Measurements from ENCODE around the gene MOSMO. TPM values are rescaled to one million over a fixed set of nuclear protein-coding genes. Genes with fewer than 3 reads are reported as not detected.

The MOSMO gene
- total and polyA plus RNA-seq, 4 donors = 3.9 to 13.6 (median 4.5) TPM

GRCh38 chr16:21980032-21980431 is 27.9 kb upstream of the MOSMO start:
- Histone ChIP-seq H3K4me1 (ENCODE audit: control insufficient read depth in 4 of 4, insufficient read depth in 4 of 4, low read length in 3 of 4) (no peaks in the 10 kb centered on the region), H3K27ac (ENCODE audit: low read depth in 1 of 2, low read length in 2 of 2) (no peak overlapping the region), H3K9me3 (ENCODE audit: control insufficient read depth in 4 of 4, low read length in 3 of 4) (no peaks in the 10 kb centered on the region), H3K9ac (ENCODE audit: low read depth in 1 of 2, low read length in 2 of 2) (no peak overlapping the region), H3K27me3 (ENCODE audit: control insufficient read depth in 4 of 4, insufficient read depth in 4 of 4, low read length in 3 of 4) (no peaks in the 10 kb centered on the region), H3K4me3 (ENCODE audit: low read depth in 1 of 3, low read length in 3 of 3) (no peak overlapping the region), H3K36me3 (ENCODE audit: control insufficient read depth in 4 of 4, insufficient read depth in 3 of 4, low read depth in 1 of 4, low read length in 3 of 4) (peaks cover 22 to 90% (median 88%) of the 10 kb centered on the region in 4 donors)
- TF ChIP-seq CTCF (IDR thresholded peaks at IDR 0.05; ENCODE audit: low read depth, low read length, missing input control) (no peak), HNF4A (conservative IDR thresholded peaks at IDR 0.05) (no peak), YY1 (IDR thresholded peaks at IDR 0.05) (no peak), GABPA (IDR thresholded peaks at IDR 0.05 in 1 of 2, conservative IDR thresholded peaks at IDR 0.05 in 1 of 2) (no peak), MAX (IDR thresholded peaks at IDR 0.05) (no peak), FOXA2 (IDR thresholded peaks at IDR 0.05) (no peak), ZBTB33 (IDR thresholded peaks at IDR 0.05) (no peak), RXRA (IDR thresholded peaks at IDR 0.05) (no peak), TAF1 (conservative IDR thresholded peaks at IDR 0.05) (no peak), FOXA1 (IDR thresholded peaks at IDR 0.05) (no peak), EGR1 (IDR thresholded peaks at IDR 0.05; ENCODE audit: low read depth in 2 of 2) (no peak)
- TF ChIP-seq, protein P1, sequence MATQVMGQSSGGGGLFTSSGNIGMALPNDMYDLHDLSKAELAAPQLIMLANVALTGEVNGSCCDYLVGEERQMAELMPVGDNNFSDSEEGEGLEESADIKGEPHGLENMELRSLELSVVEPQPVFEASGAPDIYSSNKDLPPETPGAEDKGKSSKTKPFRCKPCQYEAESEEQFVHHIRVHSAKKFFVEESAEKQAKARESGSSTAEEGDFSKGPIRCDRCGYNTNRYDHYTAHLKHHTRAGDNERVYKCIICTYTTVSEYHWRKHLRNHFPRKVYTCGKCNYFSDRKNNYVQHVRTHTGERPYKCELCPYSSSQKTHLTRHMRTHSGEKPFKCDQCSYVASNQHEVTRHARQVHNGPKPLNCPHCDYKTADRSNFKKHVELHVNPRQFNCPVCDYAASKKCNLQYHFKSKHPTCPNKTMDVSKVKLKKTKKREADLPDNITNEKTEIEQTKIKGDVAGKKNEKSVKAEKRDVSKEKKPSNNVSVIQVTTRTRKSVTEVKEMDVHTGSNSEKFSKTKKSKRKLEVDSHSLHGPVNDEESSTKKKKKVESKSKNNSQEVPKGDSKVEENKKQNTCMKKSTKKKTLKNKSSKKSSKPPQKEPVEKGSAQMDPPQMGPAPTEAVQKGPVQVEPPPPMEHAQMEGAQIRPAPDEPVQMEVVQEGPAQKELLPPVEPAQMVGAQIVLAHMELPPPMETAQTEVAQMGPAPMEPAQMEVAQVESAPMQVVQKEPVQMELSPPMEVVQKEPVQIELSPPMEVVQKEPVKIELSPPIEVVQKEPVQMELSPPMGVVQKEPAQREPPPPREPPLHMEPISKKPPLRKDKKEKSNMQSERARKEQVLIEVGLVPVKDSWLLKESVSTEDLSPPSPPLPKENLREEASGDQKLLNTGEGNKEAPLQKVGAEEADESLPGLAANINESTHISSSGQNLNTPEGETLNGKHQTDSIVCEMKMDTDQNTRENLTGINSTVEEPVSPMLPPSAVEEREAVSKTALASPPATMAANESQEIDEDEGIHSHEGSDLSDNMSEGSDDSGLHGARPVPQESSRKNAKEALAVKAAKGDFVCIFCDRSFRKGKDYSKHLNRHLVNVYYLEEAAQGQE (IDR thresholded peaks at IDR 0.05) = no peak
- 88% methylated on average over 4 of the region's 4 CpGs for whole genome bisulfite sequencing
- no peak for DNase-seq (ENCODE audit: low spot score)

- Histone ChIP-seq H3K9me3 (ENCODE audit: control insufficient read depth in 4 of 4, low read length in 3 of 4) (no peaks in the 10 kb centered on the region), H3K36me3 (ENCODE audit: control insufficient read depth in 4 of 4, insufficient read depth in 3 of 4, low read depth in 1 of 4, low read length in 3 of 4) (peaks cover 20 to 72% (median 68%) of the 10 kb centered on the region in 4 donors), H3K9ac (ENCODE audit: low read depth in 1 of 2, low read length in 2 of 2) (no peak overlapping the region), H3K27ac (ENCODE audit: low read depth in 1 of 2, low read length in 2 of 2) (no peak overlapping the region), H3K4me3 (ENCODE audit: low read depth in 1 of 3, low read length in 3 of 3) (no peak overlapping the region), H3K27me3 (ENCODE audit: control insufficient read depth in 4 of 4, insufficient read depth in 4 of 4, low read length in 3 of 4) (no peaks in the 10 kb centered on the region), H3K4me1 (ENCODE audit: control insufficient read depth in 4 of 4, insufficient read depth in 4 of 4, low read length in 3 of 4) (no peaks in the 10 kb centered on the region)
- DNase-seq (ENCODE audit: low spot score) = no peak
- TF ChIP-seq GABPA (IDR thresholded peaks at IDR 0.05 in 1 of 2, conservative IDR thresholded peaks at IDR 0.05 in 1 of 2) (no peak), SP1 (IDR thresholded peaks at IDR 0.05) (no peak)
- WGBS = 96% methylated on average over 5 of the region's 5 CpGs
Observed at GRCh38 chr16:21982108-21982507, 25.8 kb upstream of the MOSMO start.

Measured in liver (tissue), 9 donors.